GM12892 (cell line): ENCODE data around the gene NDRG4.

ENCODE experiments used
- DNase-seq: peaks from one replicate; pipeline ENCODE4 v3.0.0; 2011; ENCODE audit not compliant: insufficient read length
- FAIRE-seq: peaks from 2 replicates; lab custom pipeline; 2011; peaks lifted over from hg19 to GRCh38; lab: Jason Lieb, UNC
- POLR2A ChIP-seq: IDR thresholded peaks from 2 replicates; pipeline ENCODE4 v1.6.1; 2011; ENCODE audit warnings: low read depth, low read length, control low read depth
- POLR2AphosphoS5 ChIP-seq: IDR thresholded peaks from 2 replicates; pipeline ENCODE4 v1.6.1; 2011; ENCODE audit warnings: low read depth, low read length, control low read depth
- TAF1 ChIP-seq: IDR thresholded peaks from 2 replicates; pipeline ENCODE4 v1.6.1; 2011; ENCODE audit warnings: low read depth, mild to moderate bottlenecking, control low read depth, low read length, borderline replicate concordance

NDRG4 gene

GRCh38 chr16:58543685-58544084, 43.7 kb downstream of the NDRG4 start:
- TF ChIP-seq POLR2A (no peak), POLR2AphosphoS5 (no peak), TAF1 (no peak)

GRCh38 chr16:58548378-58548777, 48.4 kb downstream of the NDRG4 start:
- FAIRE-seq, result no peak
- DNase-seq, result no peak
- TF ChIP-seq POLR2A (no peak), TAF1 (no peak), POLR2AphosphoS5 (no peak)

More at GRCh38 chr16:58543685-58544084, 43.7 kb downstream of the NDRG4 start:
- FAIRE-seq, result no peak
- DNase-seq, result no peak

- DNase-seq, result no peak
- TF ChIP-seq POLR2AphosphoS5 (no peak), POLR2A (no peak), TAF1 (no peak)
- FAIRE-seq, result no peak
Observed at GRCh38 chr16:58551496-58551895, 51.6 kb downstream of the NDRG4 start.

GRCh38 chr16:58556678-58557077, 56.7 kb downstream of the NDRG4 start:
- TF ChIP-seq TAF1 (no peak), POLR2AphosphoS5 (no peak), POLR2A (no peak)
- DNase-seq, result no peak
- FAIRE-seq, result no peak
